ENCODE measurements around the gene USF3. TPM values are rescaled to one million over a fixed set of nuclear protein-coding genes. Genes with fewer than 3 reads are reported as not detected.

USF3 gene
- total RNA-seq, 1 donor from 2014 or later, result 16.8 TPM

- intact Hi-C loops (cut with micrococcal nuclease), result loop anchor here (2.0 kb wide), 3 partner anchors 39 to 1135 kb away; partner anchors contain the start of gene SLC35A5
Measured at GRCh38 chr3:113697500-113698090, 1.2 kb upstream of the USF3 start.

DNA sequence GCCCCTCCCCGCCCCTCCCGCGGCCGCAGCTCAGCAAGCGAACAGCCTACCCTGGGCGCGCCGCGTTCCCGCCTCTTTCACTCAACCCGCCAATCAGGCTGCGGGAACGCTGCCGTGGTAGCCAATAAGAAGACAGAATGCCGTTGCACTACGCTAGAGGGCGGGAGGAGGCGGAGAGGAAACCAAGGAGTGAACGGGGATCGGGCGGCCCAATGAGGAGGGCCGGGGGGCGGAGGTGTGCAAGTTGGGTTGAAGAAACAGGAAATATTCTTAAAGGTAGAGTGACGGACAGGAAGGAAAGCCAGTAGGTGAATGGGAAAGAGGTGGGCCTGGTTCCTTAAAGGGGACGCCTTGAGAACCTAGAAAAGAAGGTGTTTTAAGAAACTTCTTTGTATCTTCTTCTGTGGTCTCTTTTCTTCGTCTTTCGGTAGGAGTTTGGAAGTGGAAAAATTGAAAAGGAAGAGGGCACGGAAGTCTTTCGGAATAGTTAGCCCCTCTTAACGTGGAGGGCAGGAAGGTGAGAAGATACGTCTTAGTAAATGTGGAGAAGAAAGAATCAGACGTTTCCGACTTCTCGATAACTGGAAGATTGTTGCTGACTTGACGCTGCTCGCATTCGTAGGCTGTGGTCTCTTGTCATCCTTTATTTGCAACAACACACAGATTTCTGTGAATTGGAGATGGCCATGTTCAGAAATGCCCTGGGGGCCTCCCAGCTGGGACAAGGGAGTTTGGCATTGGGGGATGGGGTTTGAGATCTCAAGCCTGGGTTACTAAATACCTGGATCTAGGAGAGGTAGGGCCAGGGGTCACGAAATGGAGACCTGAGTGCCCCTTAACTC, 437 bp upstream of the USF3 start:
- intact Hi-C loops (cut with micrococcal nuclease), result loop anchor here (1.0 to 2.0 kb wide), 9 partner anchors 40 to 1450 kb away; partner anchors contain the start of genes CCDC191, NAA50, QTRT2 and SIDT1

DNA sequence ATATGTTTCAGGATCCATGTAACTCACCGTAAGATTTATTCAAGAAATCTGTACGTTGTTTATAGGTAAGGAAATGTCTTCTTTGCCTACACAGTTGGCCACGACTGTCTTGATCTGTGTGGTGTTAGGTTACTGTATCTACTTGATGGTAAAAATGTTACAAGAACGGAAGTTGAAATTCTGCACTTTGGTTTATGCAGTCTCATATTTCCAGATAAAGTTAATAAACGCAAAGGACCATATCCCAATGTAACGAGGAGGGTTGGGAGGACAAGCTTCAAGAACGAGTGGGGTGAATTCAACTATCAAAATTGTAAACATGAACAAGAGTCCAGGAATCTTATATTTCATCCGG, 1.0 kb downstream of the USF3 start:
- intact Hi-C loops (cut with micrococcal nuclease), result no loop called here

DNA sequence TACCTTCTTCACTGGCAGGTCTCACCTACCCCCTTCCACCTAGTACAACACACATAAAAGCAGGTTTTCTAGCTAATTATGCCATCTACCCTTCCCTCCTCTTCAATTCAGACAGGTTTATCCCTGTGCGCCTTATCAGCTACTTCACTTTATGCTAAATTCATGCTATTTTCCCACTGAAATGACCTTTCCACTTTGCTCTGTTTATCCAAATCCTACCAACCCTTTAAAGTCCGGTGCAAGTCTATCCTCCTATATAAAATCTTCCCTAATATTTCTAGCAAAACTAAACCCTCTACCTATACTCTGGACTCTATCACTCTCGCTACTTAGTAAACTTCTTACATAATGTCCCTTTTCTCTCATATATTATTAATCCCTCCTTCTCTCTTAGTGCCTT, 6.0 kb downstream of the USF3 start:
- intact Hi-C loops (cut with micrococcal nuclease), result no loop called here

GRCh38 chr3:113685956-113686721, 10.3 kb downstream of the USF3 start:
- intact Hi-C loops (cut with micrococcal nuclease), result no loop called here

- intact Hi-C loops (cut with micrococcal nuclease), result no loop called here
Measured at GRCh38 chr3:113685124-113685523, 11.3 kb downstream of the USF3 start.

GRCh38 chr3:113684271-113684819, 12.1 kb downstream of the USF3 start:
- intact Hi-C loops (cut with micrococcal nuclease), result no loop called here

GRCh38 chr3:113678773-113679172, 17.7 kb downstream of the USF3 start:
- intact Hi-C loops (cut with micrococcal nuclease), result no loop called here

DNA sequence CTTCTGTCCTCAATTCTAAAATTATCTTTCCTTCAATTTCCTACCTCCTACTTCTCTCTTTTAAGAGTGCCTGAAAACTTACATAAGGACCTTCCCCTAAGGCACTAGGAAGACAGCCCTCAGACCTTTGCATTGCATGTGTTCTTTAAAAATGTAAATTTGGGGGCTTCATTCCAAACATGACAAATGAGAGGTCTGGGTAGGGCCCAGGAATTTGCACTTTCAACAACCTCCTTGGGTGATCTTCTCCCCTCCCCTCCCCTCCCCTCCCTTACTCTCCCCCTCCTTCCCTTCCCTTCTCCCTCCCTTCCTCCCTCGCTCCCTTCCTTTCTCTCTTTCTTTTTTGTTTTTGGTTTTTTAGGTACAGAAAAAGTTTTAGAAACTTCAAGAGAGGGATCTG, 18.7 kb downstream of the USF3 start:
- intact Hi-C loops (cut with micrococcal nuclease), result no loop called here

- intact Hi-C loops (cut with micrococcal nuclease), result no loop called here
Measured at GRCh38 chr3:113676261-113676660, 20.2 kb downstream of the USF3 start.

DNA sequence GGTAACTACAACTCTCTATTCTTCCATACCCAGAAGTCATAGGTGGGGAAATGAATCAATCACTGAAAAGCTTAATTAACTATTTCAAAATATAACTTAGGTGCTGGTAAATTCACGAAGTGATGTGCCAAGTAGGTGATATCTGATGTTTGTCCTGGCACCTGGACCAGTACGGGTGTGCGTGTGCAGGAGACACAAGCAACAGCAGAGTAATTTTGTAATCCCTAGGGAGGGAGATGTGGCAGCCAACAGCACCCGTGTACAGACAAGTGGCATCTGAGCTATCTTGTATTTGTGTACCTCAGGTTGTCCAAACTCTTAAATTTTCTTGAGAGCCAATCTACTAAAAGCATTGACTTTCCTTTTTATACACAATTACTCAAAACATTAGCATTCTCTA, 22.8 kb downstream of the USF3 start:
- intact Hi-C loops (cut with micrococcal nuclease), result no loop called here

- intact Hi-C loops (cut with micrococcal nuclease), result no loop called here
Measured at GRCh38 chr3:113668015-113668414, 28.4 kb downstream of the USF3 start.

- intact Hi-C loops (cut with micrococcal nuclease), result no loop called here
Measured at GRCh38 chr3:113664523-113665094, 31.8 kb downstream of the USF3 start.

DNA sequence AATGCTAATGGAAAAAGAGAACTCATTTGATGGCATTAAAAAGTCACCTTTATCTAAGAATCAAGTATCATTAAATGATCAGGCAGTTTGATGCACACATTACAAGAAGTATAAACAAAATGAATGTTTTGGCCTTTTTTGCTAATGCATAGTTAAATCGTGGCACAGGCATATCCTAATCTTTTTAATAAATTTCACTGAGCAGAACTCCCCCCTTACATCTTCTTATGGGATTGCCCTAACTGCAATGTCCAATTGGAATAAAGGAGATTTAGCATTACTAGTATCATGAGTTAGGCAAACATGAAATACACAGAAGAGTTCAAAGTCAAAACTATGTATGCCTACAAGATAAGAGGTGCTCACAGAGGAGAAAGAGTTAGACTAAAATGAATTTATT, 32.7 kb downstream of the USF3 start:
- intact Hi-C loops (cut with micrococcal nuclease), result no loop called here

GRCh38 chr3:113663324-113663750, 33.1 kb downstream of the USF3 start:
- intact Hi-C loops (cut with micrococcal nuclease), result no loop called here

- intact Hi-C loops (cut with micrococcal nuclease), result no loop called here
Measured at GRCh38 chr3:113662824-113663223, 33.6 kb downstream of the USF3 start.

- intact Hi-C loops (cut with micrococcal nuclease), result no loop called here
Measured at GRCh38 chr3:113660896-113661295, 35.5 kb downstream of the USF3 start.

DNA sequence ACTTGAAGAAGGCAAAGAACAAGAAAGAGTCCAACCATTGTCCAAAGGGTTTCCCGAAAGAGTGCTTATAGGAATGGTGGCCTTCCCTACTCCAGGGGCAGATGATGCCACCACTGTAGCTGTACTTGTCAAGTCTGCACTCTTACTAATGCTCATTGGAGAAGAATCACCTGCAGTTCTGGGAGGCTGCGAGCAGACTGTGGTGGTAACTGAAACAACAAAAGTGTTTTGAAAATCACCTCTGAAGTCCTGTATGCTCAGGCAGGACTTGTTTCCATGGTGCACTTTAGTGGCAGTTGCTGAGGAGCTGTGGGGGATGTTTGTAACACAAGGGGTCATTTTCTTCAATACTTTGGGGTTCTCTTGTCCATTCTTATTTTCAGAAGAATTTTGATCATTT, 36.0 kb downstream of the USF3 start:
- intact Hi-C loops (cut with micrococcal nuclease), result no loop called here

- intact Hi-C loops (cut with micrococcal nuclease), result no loop called here
Measured at GRCh38 chr3:113659996-113660395, 36.4 kb downstream of the USF3 start.

- intact Hi-C loops (cut with micrococcal nuclease), result no loop called here
Measured at GRCh38 chr3:113659101-113659541, 37.3 kb downstream of the USF3 start.

DNA sequence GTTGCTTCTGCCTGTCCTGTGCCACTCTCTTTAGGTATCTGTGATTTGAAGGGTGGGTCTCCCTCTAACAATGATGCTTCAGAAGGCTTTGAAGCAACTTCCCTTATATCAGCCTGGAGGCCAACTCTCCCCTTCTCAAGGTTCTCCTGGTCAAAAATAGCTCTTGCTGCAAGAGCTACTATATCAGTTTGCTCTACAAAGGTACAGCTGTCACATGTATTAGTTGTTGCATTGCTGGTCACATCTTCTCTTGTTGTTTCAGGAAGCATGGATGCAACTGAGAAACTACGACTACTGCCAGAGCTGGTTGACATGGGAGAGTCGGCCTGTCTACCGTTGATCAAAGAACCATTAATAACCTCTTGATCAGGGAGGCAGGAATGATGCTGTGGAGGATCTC, 38.3 kb downstream of the USF3 start:
- intact Hi-C loops (cut with micrococcal nuclease), result no loop called here

Data from T-helper 2 cell treated with Interferon-gamma antibody and Interleukin-4, amounts not matched to agents 100 ng/mL and 5 ng/mL, for 36 hours (primary cell).